Measurements from ENCODE around the gene MYO9B.

The MYO9B gene

DNA sequence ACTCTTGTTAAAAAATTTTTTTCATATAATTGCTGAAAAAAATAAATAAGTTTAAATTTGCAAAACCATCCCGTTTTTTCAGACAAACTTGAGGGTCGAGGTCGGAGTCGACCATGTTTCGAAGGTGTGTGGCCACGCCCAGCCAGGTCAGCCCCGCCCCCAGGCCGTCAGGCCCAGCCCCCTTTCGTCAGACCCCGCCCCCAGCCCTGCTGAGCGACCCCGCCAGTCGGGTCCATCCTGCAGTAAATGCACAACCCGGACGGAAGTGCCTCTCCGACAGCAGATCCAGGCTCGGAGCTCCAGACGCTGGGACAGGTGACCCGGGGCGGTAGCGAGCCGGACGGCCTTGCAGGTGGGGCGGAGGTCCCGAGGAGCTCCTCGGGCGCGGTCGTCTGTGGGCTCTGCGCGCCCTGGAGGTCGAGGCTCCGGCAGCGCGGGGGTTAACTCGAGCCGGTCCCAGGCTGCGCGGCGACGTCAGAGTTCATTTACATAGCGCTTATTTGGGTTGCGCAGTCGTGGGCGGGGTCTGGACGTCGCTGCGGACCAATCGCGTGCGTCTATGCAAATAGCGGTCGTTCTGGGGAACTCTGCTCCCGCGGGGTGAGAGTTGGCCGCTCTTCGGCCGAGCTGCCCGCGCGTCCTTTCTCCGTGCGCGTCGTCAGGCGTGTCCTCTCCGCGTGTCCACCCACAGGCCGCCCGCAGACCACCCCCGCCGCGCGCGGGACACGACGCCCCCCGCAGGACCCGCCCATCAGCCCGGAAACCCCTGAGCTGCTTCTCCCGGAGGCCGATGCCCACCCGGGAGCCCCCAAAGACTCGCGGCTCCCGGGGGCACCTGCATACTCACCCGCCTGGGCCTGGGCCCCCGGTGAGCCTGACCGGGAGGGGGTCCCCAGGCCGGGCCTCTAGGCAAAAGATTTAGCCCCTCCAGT is 150.7 kb downstream of the MYO9B start, which contains the start of gene OCEL1:
Gene OCEL1, plus strand, starts transcription at position 225 of the 932 bp plus-strand sequence. Its CDS starts 22 bp downstream, at position 247.
- peak; percentile 99 for DNase-seq

DNA sequence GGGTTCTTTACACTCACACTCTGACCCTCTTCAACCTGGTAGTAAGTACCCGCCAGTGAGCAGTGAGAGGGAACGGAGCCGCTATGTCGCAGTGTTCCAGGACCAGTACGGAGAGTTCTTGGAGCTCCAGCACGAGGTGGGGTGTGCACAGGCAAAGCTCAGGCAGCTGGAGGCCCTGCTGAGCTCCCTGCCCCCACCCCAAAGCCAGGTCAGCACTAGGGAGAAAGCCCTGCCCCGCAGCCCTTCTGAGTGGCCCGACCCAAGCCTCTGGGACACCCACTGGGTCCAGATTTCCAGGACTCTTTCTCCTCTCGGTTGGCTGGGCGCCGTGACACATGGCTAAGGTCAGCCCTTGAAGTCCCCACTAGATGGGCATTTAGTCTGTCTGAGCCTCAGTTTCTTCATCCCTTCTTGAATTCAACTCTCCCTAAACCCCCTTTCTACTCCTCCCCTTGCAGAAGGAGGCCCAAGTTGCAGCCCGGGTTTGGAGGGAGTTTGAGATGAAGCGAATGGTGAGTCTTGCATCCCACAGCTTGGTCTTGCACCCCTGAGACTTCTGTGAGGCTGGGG is 152.3 kb downstream of the MYO9B start:
- DNase-seq: no peak

DNA sequence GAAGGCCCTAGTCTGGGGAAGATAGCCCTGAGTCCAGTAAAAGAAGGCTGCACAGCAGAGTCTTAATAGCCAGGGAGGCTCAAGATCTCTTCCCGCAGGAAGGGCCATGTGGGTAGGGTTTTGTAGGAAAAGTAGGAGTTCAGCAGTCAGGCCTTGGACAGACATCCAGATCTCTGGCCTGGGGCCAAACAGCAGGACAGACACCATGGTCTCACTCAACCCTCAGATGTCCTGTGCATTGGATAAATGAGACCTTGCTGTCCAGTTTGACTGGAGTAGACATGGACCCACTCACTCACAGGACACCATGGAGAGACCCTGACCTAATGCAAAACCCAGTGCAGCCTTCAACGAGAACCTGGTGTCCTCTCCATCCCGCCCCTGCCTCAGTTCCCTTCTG is 154.3 kb downstream of the MYO9B start:
- no peak for DNase-seq

DNA sequence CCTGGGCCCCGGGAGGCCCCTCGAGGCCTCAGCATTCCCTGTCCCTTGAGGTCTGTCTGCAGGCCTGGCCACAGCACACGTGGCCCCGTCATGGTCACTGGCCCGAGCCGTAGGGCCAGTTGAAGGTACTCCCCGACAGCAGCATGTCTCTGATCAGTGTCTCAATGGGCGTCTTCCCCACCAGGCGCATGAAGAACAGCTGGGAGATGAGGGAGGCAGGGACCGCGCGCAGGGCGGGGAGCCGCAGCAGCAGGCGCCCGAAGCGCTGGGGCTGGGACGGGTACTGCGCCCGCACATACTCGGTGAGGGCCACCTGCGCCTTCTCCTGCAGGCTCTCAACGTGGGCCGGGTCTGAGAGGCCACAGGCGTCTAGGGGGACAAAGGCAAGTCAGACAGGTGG is 156.7 kb downstream of the MYO9B start:
- DNase-seq: no peak

DNA sequence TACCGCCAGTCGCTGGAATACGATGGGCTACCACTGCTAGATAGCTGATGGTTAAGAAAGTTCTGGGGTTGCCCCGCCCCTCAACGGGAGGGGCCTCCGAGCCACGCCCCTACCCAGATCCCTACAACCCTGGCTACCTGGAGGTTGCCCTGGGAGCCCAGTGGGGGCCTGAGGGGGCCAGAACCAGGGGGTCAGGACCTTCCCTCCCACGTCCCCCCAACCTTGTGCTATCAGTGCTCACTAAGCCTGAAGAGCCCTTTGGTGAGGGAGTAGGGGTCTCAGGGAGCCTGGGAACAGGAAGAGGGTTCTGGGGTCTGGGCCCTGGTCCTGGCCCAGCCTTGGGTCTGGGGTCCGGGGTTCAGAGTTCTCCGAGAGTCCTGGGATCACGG is 159.3 kb downstream of the MYO9B start:
- peak; percentile 91 for DNase-seq

DNA sequence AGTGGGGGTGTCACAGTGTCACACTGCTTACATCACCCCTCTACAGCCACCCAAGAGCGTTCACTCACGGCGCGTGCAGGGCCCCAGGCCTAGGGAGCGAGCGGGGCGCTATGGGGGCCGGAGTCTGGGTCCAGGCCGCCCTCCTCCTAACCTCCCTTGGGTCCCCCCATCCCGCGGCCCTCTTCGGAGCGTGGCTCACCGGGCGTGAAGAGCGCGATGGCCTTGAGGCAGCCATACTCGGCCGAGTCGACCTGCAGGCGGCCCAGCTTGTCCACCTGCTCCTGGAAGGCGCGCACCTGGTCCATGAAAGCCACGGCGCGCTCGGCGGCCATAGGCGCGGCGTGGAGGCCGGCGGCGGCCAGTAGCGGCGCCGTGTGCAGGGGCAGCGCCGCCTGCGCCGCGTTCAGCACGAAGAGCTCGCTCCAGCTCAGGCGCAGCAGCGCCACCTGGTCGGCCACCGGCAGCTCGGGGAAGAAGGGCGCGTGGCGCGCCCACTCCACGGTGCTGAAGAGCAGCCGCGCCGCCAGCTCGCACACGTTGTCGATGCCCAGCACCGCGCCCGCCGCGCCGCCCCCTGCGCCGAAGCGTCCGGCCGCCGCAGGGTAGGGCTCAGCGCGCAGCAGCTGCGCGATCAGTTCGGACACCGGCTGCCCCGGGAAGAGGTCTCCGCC is 159.9 kb downstream of the MYO9B start:
- peak; percentile 91 for DNase-seq

DNA sequence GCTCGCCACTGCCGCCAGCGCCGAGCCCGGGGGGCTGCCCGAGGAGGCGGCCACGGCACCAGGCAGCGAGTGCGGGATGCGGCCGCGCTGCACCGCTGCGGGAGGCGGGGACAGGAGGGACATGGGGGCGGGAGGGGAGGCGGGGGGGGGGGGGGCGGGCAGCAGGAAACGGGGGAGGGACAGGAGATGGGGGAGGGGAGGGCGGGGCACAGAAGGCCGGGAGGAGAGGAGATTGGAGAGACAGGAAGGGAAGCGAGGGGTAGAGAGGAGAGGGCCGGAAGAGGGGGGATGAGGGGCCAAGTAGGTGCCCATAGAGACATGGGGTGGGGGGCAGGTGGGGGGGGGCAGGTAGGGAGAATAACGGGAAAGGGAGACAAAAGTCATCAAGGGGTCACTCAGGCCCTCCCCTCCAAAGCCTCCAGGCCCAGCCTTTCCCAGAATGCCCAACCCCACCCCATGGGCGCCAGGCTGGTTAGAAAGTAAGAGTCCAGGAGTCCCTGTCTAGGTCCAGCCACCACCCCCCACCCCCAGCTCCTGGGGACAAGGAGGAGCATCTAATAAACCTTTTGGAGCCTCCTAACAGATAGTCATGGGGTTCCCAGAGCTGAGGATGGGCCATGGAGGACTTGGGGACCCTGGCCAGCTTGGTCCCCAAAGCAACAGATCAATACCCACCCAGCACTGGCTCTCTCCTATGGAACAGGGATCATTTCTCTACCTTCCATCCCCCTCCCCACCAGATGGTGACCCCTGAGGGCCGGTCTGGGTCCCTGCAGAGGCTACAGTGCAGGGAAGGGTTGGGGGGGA is 160.6 kb downstream of the MYO9B start:
- peak; percentile 90 for DNase-seq

DNA sequence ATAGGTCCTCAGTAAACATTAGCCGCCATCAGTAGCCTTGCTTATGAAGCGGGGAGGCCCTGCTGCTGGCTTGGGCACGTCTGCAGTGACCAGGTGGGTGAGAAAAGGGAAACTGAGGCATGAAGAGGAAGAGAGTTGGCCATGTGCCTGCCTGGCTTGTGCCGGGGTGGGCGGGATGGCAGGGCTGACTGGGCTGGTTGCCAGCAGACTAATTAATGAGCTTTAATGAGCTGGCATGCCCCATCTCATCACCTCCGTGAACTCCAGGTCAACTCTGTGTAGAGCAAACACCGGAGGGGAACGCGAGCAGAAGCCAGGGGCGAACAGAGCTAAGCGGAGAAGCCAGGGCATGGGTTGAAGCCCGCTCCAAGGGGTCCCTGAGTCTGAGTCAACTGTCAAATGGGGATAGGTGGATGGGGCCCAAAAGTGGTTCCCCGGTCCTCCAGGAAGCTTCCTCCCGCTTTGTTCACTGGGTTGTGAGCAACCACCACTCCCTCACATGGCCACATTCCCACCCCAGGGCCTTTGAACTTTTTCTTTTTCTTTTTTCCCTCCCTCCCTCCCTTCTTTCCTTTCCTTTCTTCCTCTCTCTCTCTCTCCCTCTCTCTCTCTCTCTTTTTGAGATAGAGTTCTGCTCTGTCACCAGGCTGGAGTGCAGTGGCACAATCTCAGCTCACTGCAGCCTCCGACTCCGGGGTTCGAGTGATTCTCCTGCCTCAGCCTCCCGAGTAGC is 161.4 kb downstream of the MYO9B start:
- no peak for DNase-seq

DNA sequence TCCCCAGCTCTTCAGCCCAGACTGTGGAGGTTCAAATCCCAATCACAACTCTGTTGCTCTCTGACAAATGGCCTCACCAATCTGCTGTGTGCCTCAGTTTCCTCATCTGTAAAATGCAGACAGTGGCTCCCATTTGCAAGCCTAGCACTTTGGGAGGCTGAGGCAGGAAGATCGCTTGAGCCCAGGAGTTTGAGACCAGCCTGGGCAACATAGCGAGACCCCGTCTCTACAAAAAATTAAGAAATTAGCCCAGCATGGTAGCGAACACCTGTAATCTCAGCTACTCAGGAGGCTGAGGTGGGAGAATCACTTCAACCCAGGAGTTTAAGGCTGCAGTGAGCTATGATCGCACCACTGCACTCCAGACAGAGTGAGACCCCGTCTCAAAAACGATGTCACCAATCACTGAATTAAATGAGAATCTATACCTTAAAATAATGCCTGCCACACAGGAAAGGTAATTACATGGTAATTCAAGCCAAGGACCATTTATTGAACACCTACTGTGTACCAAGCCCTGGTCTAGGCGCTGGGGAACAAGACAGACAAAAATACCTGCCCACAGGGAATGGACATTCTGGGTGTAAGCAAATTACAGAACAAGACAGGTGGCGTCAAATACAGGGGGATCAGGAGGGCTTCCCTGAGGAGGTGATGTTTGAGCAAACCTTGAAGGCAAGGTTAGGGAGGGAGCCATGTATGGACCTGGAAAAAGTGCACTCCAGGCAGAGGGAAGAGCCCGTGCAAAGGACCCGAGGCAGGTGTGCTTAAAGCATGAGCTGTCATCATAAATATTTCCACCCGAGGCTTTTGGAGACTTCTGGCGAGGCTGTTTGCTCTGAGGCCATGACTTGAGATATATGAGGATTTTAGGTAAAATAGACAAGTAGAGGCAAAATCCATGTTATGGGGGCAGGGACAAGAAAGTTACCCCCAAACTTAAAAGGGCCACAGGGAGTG is 162.4 kb downstream of the MYO9B start:
- DNase-seq: no peak

DNA sequence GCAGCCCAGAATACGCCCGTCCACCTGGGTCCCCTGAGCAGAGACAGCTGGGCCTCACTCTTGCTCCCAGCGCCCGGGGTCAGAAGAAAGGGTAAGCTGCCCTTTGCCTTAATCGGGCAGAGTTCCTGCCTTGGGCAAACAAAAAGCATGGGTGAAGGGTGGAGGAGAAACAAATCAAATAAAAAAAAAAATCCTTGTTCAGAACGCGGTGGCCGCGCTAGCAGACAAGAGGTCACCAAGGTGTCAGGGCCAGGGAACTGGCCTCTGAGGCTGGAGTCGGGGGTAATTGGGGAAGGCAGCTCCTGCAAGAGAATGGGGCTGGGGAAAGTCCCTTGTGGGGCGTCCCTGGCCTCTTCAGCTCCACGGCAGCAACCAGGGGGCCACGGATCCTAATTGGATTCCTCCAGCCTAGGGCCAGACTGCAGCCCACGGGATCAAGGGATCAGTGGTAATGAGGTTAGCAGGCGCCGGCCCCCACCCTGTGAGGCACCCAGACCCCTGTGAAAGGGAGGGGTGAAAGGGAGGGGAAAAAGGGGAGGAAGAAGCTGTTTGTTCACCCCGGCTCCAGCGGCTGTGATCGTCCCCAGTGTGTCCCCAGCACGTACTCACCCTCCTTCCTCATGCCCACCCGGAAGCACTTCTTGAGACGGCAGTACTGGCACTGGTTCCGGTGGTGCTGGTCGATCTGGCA is 164.6 kb downstream of the MYO9B start:
- no peak for DNase-seq

DNA sequence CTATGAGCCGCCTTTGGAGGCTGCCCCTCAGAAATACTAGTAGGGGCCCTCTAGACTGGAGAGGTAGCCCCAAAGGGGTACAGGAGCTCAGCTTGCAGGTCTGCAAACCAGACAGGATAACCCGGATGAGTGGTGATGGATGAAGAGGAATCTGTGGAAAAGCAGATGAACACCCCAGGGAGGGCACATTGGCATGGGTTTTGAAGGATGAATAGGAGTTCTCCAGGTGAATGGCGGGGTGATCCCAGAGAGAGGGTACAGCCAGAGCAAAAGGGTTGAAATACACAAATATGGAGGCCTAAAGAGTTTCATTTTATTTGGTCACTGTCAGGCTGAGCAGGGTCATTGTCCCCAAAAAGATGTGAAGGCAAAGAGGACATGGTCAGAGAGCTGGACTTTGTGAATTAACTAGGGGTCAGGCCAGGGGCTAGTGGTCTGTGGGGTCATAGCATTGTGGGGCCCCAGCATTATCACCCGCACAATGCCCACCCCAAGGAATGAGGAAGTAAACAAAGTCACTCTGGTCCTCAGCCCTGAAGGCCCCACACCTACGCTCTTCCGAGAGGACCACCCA is 165.3 kb downstream of the MYO9B start:
- no peak for DNase-seq

DNA sequence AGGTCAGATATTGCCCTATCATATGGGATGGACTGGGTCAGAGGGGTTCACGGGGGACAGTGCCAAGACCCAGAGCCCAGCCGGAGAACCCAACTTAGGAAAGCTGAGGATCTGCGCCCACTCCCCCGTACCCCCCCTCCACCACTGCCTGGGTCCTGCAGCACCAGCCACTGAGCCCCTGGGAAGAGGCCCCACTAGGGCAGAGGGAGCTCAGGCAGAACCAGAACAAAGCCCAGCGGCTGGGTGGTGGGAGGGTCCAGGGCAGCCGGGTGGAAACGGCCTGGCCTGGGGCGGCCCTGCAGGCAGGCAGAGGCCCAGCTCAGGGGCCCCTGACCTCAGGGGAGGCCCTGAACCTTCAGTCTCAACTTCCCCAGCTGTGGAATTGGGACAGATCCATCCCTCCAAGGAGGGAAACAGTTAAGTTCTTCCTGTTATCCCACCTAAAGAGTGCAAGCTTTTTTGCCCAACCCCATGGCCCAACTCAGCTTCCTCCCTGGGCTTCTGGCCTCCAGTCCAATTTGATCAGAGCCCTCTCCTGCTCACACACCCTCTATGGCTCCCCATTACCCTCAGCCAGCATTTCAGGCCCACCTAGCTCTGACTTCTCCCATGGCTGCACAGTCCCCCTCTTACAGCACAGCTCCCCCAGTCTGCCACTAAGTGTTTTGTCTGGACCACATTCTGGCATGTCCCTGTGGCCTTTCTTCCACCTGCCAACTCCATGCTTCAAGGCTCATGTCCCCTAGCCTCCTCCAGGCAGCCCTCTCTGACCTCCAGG is 167.0 kb downstream of the MYO9B start:
- no peak for DNase-seq

DNA sequence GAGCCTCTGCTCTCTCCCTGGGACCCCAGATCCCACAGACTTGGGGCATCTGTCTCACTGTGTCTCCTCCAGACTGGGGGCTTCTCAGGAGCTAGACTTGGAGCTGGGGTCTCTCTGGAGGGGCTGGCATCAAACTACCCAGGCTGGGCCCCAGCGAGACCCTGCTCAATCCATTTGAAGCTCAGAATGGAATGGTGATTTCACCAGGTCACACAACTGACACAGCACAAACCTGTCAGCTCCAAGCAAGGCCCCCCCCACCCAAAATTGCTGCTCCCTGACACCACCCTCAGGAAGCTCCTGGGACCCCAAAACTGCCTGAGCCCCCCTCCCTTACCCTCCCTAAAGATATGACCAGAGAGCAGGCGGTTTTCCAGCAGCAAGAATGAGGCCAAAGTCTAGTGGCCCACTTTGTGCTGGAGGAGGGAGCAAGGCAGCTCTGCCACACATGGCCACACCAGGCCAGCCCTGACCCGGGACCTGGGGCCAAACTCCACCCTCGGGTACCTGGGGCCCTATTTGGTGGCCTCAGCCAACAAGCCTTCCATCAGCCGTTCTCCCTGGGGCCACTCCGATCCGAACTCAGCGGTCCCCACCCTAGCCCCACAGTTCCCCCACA is 167.7 kb downstream of the MYO9B start:
- DNase-seq: peak; percentile 24

DNA sequence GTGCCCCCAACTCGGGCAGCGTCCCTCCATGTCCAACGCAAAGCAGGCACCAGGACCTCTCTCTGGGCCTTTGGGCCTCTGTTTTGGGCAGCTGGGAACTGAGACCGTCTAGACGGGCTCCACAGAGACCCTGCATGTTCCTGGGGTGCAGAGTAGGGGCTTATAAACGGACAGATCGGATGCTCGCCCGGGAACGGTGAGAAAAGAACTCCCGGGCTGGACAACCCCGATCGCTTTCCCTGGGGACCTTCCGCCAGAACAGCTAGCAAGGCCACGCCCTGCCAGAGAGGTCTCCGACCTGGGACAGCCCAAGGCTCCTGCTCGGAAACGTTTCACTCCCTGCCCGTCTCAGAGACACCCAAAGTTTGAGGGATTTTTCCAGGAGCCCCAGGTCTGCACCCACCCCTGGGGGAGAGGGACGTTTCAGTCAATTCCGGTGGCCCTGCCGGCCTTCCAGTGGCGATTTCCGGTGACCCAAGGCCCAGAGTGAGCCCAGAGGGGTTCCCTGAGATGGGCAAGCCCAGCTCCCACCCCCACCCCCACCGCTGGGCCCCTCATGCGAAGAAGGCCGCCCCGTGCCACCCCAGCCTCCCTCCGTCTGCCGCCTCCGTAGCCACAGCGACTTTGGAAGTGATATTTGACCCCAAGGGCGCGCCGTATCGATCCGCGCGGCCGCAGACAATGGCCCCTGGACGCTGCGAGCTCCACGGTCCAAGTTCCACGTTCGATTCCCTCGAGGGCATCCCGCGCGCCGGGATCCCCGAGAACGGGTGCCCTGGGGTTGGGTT is 168.4 kb downstream of the MYO9B start:
- DNase-seq: peak; percentile 66

DNA sequence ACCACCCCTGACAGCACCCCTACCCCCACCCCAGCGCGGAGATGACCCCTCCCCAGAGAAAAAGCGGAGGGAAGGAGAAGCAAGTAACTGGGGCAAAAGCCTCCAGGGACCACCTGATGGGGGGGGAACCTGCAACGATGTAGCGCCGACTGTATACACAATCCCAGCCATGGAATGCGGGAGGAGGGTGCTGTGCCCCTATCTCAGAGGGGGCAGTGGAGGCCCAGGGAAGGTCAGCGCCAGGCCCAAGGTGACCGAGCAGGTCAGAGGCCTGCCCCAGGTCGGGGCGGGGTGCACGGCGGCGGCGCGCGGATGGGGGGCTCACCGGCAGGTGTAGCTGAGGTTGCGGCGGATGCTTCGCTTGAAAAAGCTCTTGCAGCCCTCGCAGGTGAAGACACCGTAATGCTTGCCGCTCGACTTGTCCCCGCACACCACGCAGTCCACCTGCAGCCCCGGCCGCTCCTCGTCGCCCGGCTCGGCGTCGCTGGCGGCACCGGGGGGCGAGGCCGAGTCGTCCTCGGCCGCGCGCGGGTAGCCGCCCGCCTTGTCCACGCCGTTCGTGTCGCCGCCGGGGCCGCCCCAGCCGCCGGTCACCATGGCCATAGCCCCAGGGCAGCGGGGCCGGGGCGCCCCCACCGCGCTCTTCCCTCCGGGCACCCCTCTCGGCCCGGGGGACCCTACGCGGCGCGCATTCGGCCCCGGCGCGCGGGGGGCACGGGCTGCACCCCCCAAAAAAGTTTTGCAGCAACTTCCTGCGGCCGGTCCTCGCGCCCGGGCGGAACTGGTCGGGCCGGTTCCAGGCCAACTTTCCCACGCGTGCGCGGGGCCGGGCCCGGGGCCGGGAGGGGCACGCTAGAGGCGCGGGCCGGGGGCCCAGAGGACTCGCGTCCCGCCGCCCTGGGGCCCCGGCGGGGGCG is 169.3 kb downstream of the MYO9B start:
- DNase-seq: peak; percentile 43

DNA sequence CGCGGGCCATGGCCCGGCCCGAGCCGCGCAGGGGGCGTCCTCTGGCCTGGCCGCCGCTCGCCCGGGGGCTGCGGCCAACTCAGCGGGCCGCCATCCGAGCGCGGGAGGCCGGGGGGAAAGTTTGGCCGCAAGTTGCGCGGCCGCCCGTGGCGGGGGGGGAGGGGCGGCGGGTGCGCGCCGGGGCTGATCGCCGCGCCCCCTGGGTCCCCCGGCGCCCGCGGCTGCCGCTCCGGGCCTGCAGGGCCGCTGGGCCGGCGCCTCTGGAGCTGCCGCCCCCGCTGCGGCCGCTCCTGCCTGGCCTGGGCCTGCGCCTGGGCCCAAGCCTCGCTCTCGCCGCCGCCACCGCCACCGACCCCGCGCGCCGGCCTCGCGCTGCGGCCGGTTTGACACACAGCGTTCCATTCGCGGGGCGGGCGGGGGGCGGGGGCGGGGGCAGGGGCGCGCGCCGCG is 170.0 kb downstream of the MYO9B start, which contains the start of gene NR2F6:
Gene NR2F6, minus strand, starts transcription at position 385 of the 450 bp plus-strand sequence. CDS start 699 bp downstream, outside the sequence.
- DNase-seq: no peak
